HG03095 (cell line): Measurements from ENCODE around the gene CDH4.
"Not testable (repeated sequence)": the region's sequence is repeated elsewhere in the genome, so short reads cannot be mapped to it uniquely, and the experiment has no call there.

Experiments
- ATAC-seq: cut with Tn5 transposase; IDR thresholded peaks from one replicate; pipeline ENCODE4 v1.9.1; 2021; ENCODE audit warnings: moderate library complexity; ENCODE audit not compliant: unreplicated experiment

Gene CDH4

DNA sequence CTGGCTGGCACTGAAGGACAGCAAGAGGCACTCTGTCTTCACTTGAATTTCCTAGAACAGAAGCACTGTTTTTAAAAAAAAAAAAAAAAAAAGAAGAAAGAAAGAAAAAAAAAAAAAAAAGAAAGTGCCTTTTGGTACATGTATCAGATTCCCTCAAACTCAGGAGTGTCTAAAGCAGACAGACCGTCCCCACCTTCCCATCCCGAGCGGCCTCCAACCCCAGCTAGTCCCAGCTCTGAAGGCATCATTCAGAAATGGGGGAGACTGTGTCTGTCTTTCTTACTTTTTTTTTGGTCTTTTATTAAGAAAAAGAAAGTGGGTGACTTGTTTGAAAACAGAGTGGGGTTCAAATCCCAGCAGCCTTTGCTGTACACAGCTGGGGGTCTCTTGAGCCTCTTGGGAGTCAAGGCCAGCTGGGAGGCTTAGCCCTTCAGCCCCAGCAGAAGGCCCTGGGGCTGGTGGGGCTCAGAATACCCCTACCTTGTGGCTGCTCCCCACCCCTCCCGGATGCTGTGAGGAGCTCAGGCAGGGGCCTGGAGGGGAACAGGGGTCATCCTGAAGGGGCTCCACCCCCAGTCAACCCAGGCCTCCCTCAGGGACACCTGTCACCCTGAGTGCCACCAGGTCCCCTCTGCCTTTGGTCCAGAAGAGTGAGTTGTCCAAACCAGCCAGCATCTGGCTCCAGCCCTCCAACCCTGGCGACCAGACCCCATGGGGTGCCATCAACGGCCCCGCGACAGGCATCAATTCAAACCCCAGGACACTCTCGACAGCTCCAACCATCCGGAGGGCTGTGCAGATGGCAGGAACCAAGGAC lies 685.3 kb downstream of the CDH4 start:
- ATAC-seq = no peak

DNA sequence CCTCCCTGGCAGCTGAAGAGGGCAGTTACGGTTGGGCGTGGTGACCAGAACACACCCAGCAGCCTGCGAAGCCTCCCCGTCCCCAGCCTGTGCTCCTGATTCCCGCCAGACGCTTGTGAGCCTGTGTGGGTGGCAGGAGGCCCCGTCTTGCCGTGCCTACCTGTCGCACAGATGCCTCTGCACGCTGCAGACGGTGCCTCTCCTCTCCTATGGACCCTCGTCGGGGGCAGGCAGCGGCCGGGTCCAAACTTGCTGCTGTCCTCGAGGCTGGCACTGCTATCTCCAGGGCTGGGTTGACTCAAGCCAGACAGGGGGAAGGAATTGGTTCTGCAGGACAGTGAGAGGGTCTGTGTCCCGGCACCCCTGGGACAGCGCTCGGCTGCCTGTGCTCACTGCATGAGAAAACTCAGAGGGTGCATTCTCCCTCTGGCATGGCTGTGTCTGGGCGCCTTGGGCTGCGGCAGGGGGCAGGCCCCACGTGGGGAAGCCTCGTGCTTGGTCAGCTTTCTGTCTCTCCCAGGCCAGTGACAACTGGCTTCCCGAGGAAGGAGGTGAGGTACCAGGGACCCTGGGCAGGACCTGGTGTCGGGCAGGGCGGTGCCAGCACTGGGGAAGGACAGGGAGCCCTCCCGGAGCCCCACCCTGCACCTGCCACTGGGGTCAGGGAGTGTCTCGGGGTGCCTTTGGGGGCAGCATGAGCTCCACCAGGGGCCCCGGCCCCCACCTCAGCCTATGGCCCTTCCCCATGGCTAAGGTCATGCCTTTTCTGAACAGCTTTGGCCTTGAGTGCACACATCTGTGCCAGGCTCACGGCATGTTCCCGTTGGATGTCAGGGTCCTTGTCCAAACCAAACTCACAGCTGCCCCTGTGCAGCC lies 686.1 kb downstream of the CDH4 start:
- ATAC-seq = no peak

GRCh38 chr20:61938839-61939690 lies 687.0 kb downstream of the CDH4 start:
- no peak for ATAC-seq

GRCh38 chr20:61939691-61940360 lies 687.8 kb downstream of the CDH4 start:
- ATAC-seq = no peak

- no peak for ATAC-seq
Measured at GRCh38 chr20:61940491-61940890, 688.4 kb downstream of the CDH4 start.

DNA sequence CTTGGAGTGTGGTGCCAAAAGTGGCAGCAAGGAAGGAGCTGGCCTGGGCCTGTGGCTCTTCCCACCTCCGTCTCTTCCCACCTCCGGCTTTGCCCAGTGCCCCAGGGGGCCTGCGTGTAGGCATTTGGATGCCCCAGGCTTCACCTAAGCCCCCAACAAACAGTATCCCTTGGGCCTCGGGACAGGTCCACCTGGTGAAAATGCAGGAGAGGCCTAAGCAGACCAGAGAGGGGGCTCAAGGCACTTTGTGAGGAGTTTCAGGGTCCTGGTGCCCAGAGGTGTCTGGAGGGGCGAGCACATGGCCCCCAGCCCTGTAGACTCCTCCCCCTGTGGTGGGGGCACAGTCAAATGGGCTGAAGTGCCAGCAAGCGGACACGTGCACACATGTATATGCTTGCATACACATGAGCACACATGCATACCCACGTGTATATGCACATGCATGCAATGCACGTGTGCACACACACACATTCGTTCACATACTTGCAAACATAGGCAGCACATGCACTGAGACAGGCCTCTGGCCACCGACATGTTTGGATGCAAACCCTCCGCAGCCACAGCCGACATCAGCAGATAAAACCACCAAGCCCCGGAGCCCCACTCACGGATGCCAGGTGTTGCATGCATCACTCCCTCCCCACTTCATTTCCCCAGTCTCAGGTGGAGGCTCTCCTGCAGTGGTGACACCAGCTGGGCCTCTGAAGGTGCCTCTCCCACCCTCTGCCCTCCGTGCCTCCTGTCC lies 689.1 kb downstream of the CDH4 start:
- no peak for ATAC-seq

DNA sequence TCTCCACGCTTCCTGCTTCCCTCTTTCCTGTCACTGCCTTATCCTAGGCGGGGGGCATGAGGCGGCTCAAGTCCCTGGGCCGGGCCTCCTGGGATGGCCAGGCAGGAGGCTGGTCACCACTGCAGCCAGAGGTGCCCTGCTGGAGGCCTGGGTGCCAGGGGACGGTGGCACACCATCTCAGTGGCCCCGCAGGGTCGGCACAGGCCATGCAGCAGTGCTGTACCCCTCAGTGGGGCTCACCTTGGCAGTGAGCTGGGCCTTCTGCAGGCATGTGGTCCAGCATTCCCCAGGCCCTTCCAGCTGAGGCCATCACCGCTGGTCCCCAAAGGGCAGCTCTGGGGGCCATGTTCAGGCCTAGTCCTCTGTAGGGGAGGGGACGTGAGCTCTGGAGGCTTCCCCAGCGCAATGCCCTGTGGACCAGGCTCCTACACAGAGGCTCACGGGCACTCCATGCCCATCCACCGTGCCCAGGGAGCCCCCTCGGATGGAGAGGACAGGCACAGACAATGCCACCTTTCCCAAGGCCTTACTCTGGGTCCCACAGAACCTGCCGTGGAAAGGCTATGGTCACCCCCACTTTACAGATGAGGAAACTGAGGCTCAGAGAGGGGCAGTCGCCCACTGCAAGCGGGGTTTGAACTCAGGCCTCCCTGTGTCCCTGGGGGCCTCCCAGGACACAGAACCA lies 689.8 kb downstream of the CDH4 start:
- no peak for ATAC-seq

- no peak for ATAC-seq
Measured at GRCh38 chr20:61942526-61942925, 690.5 kb downstream of the CDH4 start.

DNA sequence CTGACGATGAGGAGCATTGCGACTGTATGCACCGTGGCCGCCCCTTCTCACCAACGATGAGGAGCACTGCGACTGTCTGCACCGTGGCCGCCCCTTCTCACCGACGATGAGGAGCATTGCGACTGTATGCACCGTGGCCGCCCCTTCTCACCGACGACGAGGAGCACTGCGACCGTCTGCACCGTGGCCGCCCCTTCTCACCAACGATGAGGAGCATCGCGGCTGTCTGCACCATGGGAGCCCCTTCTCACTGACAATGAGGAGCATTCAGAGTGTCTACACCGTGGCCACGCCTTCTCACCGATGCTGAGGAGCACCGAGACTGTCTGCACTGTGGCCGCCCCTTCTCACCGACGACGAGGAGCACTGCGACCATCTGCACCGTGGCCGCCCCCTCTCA lies 692.9 kb downstream of the CDH4 start:
- not testable (repeated sequence) for ATAC-seq

DNA sequence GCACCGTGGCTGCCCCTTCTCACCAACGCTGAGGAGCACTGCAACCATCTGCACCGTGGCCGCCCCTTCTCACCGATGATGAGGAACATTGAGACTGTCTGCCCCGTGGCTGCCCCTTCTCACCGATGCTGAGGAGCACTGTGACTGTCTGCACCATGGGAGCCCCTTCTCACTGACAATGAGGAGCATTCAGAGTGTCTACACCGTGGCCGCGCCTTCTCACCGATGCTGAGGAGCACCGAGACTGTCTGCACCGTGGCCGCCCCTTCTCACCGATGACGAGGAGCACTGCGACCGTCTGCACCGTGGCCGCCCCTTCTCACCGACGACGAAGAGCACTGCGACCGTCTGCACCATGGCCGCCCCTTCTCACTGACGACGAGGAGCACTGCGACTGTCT lies 693.4 kb downstream of the CDH4 start:
- ATAC-seq = not testable (repeated sequence)

GRCh38 chr20:61948056-61948455 lies 696.0 kb downstream of the CDH4 start:
- ATAC-seq = not testable (repeated sequence)

GRCh38 chr20:61948586-61949362 lies 696.7 kb downstream of the CDH4 start:
- no peak for ATAC-seq

- ATAC-seq = no peak
Measured at GRCh38 chr20:61949363-61949713, 697.3 kb downstream of the CDH4 start.

GRCh38 chr20:61949714-61950640 lies 697.9 kb downstream of the CDH4 start:
- no peak for ATAC-seq

GRCh38 chr20:61950641-61951071 lies 698.6 kb downstream of the CDH4 start:
- no peak for ATAC-seq

GRCh38 chr20:61951695-61952533 lies 699.9 kb downstream of the CDH4 start:
- no peak for ATAC-seq
